ENCODE measurements around the gene TMEM184B.

TMEM184B gene

DNA sequence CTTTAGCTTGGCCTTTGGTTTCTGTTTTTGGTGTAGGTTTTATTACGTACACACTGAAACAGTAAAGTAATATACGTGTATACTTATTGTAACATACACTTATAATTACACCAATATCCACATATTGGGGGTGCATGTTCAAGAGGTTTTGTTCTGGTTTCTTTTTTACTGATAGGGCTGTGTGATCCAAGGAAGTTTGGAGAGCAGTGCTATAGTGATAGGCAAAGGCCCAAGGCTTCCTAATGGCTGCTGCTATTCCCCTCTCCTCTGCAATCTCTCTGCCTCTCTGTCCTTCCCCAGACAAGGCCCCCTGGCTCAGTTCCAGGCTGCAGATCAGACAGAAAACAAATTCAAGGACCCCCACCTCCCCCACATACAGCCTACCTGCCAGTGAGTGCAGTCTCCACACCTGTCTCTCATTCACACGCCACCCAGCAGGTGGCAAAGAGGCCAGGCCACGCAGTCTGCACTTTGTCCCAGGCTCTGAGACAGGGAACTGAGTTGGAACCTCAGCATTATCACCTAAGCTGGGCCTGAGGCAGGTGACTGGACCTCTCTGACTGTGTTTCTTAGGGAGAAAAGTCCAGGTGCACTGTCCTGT, 15.1 kb downstream of the TMEM184B start:
- H3K4me3 ChIP-seq (ENCODE audit: low read depth in 1 of 2, low read length in 1 of 2): no peak overlapping the region
- H3K27me3 ChIP-seq: no peaks in the 10 kb centered on the region
- no peaks in the 10 kb centered on the region for H3K36me3 ChIP-seq
- H3K4me1 ChIP-seq (ENCODE audit: control insufficient read depth in 1 of 2, insufficient read depth in 1 of 2, low read depth in 1 of 2, low read length in 1 of 2): peaks cover 45 to 61% of the 10 kb centered on the region in 2 experiments
- TF ChIP-seq, protein P1, sequence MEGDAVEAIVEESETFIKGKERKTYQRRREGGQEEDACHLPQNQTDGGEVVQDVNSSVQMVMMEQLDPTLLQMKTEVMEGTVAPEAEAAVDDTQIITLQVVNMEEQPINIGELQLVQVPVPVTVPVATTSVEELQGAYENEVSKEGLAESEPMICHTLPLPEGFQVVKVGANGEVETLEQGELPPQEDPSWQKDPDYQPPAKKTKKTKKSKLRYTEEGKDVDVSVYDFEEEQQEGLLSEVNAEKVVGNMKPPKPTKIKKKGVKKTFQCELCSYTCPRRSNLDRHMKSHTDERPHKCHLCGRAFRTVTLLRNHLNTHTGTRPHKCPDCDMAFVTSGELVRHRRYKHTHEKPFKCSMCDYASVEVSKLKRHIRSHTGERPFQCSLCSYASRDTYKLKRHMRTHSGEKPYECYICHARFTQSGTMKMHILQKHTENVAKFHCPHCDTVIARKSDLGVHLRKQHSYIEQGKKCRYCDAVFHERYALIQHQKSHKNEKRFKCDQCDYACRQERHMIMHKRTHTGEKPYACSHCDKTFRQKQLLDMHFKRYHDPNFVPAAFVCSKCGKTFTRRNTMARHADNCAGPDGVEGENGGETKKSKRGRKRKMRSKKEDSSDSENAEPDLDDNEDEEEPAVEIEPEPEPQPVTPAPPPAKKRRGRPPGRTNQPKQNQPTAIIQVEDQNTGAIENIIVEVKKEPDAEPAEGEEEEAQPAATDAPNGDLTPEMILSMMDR (IDR thresholded peaks at IDR 0.05): no peak
- H3K27ac ChIP-seq: peak overlapping the region; percentile 45
- no peaks in the 10 kb centered on the region for H3K9me3 ChIP-seq

DNA sequence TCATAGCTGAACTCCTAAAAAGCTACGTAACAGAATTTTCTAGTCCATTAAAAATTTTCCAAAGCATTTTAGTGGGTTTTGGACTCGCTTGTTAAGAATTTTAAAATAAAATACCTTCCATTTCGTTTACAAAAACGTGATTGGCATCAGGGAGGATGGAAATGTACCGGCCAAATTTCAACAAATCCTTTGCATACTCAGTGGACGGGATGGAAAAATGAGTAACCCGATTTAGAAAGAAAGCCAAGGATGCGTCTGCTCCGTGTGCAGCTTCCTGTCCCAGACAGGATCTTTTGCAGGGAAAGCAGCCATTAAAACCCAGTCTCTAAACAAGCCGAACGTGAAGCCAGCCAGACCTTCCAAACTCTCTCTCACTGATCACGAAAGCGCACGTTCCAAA, 15.6 kb downstream of the TMEM184B start:
- peaks cover 45 to 55% of the 10 kb centered on the region in 2 experiments for H3K4me1 ChIP-seq (ENCODE audit: control insufficient read depth in 1 of 2, insufficient read depth in 1 of 2, low read depth in 1 of 2, low read length in 1 of 2)
- no peaks in the 10 kb centered on the region for H3K36me3 ChIP-seq
- no peak overlapping the region for H3K27ac ChIP-seq
- H3K9me3 ChIP-seq: no peaks in the 10 kb centered on the region
- H3K4me3 ChIP-seq (ENCODE audit: low read depth in 1 of 2, low read length in 1 of 2): no peak overlapping the region
- TF ChIP-seq, protein P1 (IDR thresholded peaks at IDR 0.05): no peak
- H3K27me3 ChIP-seq: no peaks in the 10 kb centered on the region

DNA sequence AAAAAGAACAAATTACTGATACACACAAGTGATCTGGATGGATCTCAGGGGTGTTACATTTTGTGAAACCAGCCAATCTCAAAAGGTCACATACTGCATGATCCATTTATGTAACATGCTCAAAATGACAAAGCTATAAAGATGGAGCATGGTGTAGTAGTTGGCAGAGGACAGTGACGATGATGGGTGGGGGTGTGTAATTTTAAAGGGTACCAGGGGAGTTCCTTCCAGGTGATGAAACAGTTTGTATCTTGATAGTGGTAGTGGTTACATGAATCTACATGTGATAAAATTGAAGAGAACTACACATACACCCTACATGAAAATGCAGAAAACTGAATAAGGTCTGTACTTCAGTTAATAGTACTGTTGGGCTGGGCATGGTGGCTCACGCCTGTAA, 17.1 kb downstream of the TMEM184B start:
- Histone ChIP-seq H3K4me1 (ENCODE audit: control insufficient read depth in 1 of 2, insufficient read depth in 1 of 2, low read depth in 1 of 2, low read length in 1 of 2) (peaks cover 35 to 51% of the 10 kb centered on the region in 2 experiments), H3K9me3 (no peaks in the 10 kb centered on the region), H3K4me3 (ENCODE audit: low read depth in 1 of 2, low read length in 1 of 2) (no peak overlapping the region), H3K27ac (no peak overlapping the region), H3K27me3 (no peaks in the 10 kb centered on the region), H3K36me3 (no peaks in the 10 kb centered on the region)
- TF ChIP-seq, protein P1 (IDR thresholded peaks at IDR 0.05): no peak

DNA sequence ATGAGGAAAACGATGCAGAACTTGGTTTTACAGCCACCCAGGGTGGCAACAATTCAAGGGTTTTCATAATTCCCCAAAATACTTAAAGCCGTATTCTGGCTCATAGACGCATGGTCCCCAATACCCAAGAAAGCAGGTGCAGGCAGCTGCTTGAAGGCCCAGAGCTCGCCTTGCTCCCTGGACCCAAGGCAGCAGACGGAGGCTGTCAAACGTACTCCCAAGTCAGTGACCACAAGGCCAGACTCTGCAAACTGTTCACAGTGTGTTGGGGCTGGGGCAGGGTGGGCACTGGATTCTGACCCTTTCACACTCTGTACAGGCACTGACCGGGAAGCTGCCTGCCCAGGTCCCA, 21.5 kb downstream of the TMEM184B start:
- Histone ChIP-seq H3K4me3 (ENCODE audit: low read depth in 1 of 2, low read length in 1 of 2) (no peak overlapping the region), H3K4me1 (ENCODE audit: control insufficient read depth in 1 of 2, insufficient read depth in 1 of 2, low read depth in 1 of 2, low read length in 1 of 2) (peaks cover under 1 to 14% of the 10 kb centered on the region in 2 experiments), H3K36me3 (peaks cover 15% of the 10 kb centered on the region), H3K27ac (peak overlapping the region; percentile 56), H3K27me3 (no peaks in the 10 kb centered on the region), H3K9me3 (no peaks in the 10 kb centered on the region)
- TF ChIP-seq, protein P1 (IDR thresholded peaks at IDR 0.05): no peak

DNA sequence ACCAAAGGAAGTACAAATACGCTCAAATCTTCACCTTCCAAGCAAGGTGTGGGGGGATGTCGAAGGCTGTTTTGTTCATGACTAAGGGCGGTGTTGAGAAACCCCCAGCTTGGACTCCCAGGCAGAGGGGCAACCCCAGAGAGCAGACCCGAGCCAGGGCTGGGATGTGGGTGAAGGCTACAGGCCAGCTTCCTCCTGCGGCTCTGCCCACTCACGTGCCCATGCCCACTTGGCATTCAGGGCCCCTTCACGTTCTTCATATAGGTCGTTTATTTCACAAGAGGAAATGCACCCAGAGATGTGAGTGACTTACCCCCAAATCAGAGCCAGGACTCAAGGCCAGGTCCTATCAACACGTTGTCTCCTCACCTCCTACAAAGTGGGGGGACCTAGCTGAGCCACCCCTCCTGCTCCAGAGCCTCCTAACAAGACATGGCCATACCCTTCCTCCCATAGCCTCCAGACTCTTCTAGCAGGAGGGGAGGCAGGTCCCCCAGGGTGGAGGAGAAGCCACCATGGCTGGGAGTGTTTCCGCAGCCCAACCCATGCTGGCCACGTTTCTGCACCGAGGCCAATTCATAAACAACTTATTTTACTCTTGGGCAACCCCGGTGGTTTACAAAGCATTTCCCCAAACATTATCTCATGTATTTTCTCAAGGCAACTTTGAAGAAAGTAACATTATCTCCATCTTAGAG, 22.0 kb downstream of the TMEM184B start:
- no peaks in the 10 kb centered on the region for H3K9me3 ChIP-seq
- TF ChIP-seq, protein P1 (IDR thresholded peaks at IDR 0.05): no peak
- peaks cover 20% of the 10 kb centered on the region for H3K36me3 ChIP-seq
- H3K4me3 ChIP-seq (ENCODE audit: low read depth in 1 of 2, low read length in 1 of 2): no peak overlapping the region
- H3K27ac ChIP-seq: peak overlapping the region; percentile 56
- H3K4me1 ChIP-seq (ENCODE audit: control insufficient read depth in 1 of 2, insufficient read depth in 1 of 2, low read depth in 1 of 2, low read length in 1 of 2): peaks cover 0 to 12% of the 10 kb centered on the region in 2 experiments
- no peaks in the 10 kb centered on the region for H3K27me3 ChIP-seq

All from neutrophil (primary cell).